SK-N-MC (cell line): Measurements from ENCODE around the gene SIRT7.

Experiments used
- EZH2 ChIP-seq: fragments of 200-600 bp; sonication (generic); IDR thresholded peaks from one replicate; pipeline ENCODE4 v1.6.1; 2017; ENCODE audit warnings: antibody characterized with exemption
- FOXP2 ChIP-seq: optimal IDR thresholded peaks from 2 replicates; pipeline ENCODE3; 2011; ENCODE audit warnings: mild to moderate bottlenecking, moderate library complexity; ENCODE audit not compliant: insufficient read depth; ENCODE audit errors: extremely low read length, control extremely low read depth
- POLR2AphosphoS5 ChIP-seq: IDR thresholded peaks from 2 replicates; pipeline ENCODE4 v1.6.1; 2012; ENCODE audit warnings: mild to moderate bottlenecking, low read depth, low read length, borderline replicate concordance

GRCh38 chr17:81878294-81878693 lies 39.7 kb downstream of the SIRT7 start:
- TF ChIP-seq EZH2: no peak
- no peak for TF ChIP-seq POLR2AphosphoS5
- no peak for TF ChIP-seq FOXP2
